Measurements from ENCODE around the gene CALML4.
A peak's percentile ranks its signal among the peaks of the same experiment; 100 is the strongest.
"Not testable (repeated sequence)": the region's sequence is repeated elsewhere in the genome, so short reads cannot be mapped to it uniquely, and the experiment has no call there.

Gene CALML4

GRCh38 chr15:68224546-68225250 lies 19.6 kb upstream of the CALML4 start:
- DNase-seq (ENCODE audit: low spot score): no peak

- DNase-seq (ENCODE audit: low spot score): no peak
Observed at GRCh38 chr15:68224108-68224507, 19.0 kb upstream of the CALML4 start.

- DNase-seq (ENCODE audit: low spot score): no peak
Observed at GRCh38 chr15:68223171-68223570, 18.0 kb upstream of the CALML4 start.

GRCh38 chr15:68222432-68222743 lies 17.3 kb upstream of the CALML4 start:
- DNase-seq (ENCODE audit: low spot score): not testable (repeated sequence)

GRCh38 chr15:68221530-68222431 lies 16.6 kb upstream of the CALML4 start:
- DNase-seq (ENCODE audit: low spot score): not testable (repeated sequence)

- no peak for DNase-seq (ENCODE audit: low spot score)
Observed at GRCh38 chr15:68220967-68221366, 15.8 kb upstream of the CALML4 start.

GRCh38 chr15:68220489-68220888 lies 15.4 kb upstream of the CALML4 start:
- DNase-seq (ENCODE audit: low spot score): no peak

GRCh38 chr15:68218847-68219798 lies 14.0 kb upstream of the CALML4 start:
- no peak for DNase-seq (ENCODE audit: low spot score)

GRCh38 chr15:68218331-68218730 lies 13.2 kb upstream of the CALML4 start:
- no peak for DNase-seq (ENCODE audit: low spot score)

GRCh38 chr15:68217341-68217740 lies 12.2 kb upstream of the CALML4 start:
- DNase-seq (ENCODE audit: low spot score): no peak

GRCh38 chr15:68214838-68215254 lies 9.7 kb upstream of the CALML4 start:
- DNase-seq (ENCODE audit: low spot score): no peak

GRCh38 chr15:68213991-68214837 lies 9.1 kb upstream of the CALML4 start:
- DNase-seq (ENCODE audit: low spot score): no peak

- DNase-seq (ENCODE audit: low spot score): not testable (repeated sequence)
Observed at GRCh38 chr15:68213491-68213845, 8.3 kb upstream of the CALML4 start.

GRCh38 chr15:68211656-68212320 lies 6.7 kb upstream of the CALML4 start:
- no peak for DNase-seq (ENCODE audit: low spot score)

- DNase-seq (ENCODE audit: low spot score): peak; percentile 80
Observed at GRCh38 chr15:68210821-68211655, 5.9 kb upstream of the CALML4 start.

- DNase-seq (ENCODE audit: low spot score): no peak
Observed at GRCh38 chr15:68210409-68210756, 5.3 kb upstream of the CALML4 start.

- no peak for DNase-seq (ENCODE audit: low spot score)
Observed at GRCh38 chr15:68209735-68210408, 4.7 kb upstream of the CALML4 start.

- no peak for DNase-seq (ENCODE audit: low spot score)
Observed at GRCh38 chr15:68209272-68209671, 4.1 kb upstream of the CALML4 start.

- DNase-seq (ENCODE audit: low spot score): no peak
Observed at GRCh38 chr15:68208636-68209240, 3.6 kb upstream of the CALML4 start.

Measured in hepatic stellate cell (primary cell).